ENCODE data around the gene ZNF530. TPM values are rescaled to one million over a fixed set of nuclear protein-coding genes. Genes with fewer than 3 reads are reported as not detected.

Gene ZNF530
- total and polyA plus RNA-seq, 2 donors (not counting 1 experiment from before 2014, with no cell fraction given): 4.3 to 11.2 TPM

DNA sequence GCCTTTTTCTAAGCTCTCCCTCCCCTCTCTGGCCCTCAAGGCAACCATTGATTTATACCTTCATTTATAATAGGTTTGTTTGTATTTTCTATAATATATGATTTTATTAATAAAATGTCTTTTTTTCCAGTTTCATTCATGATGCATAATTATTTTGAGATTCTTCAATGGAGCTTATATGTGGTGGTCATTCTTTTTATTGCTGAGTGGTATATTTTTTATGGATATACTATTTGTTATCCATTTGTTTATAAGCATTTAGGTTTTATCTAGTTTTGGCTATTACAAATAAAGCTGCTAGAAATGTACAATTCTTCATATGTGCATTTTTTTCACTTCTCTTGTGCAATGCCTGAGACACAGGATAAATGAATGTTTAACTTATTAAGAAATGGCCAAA lies 44.0 kb downstream of the ZNF530 start:
- H3K27me3 ChIP-seq (replicated peaks in 1 of 4; ENCODE audit: control extremely low read depth in 1 of 4, control insufficient read depth in 3 of 4, insufficient read depth in 4 of 4, low read length in 3 of 4): no peaks in the 10 kb centered on the region
- POLR2A ChIA-PET: no interaction called here
- no peaks in the 10 kb centered on the region for H4K20me1 ChIP-seq (ENCODE audit: control insufficient read depth, insufficient read depth, low read length, poor library complexity, severe bottlenecking)
- CTCF ChIA-PET: no interaction called here
- H2AFZ ChIP-seq (ENCODE audit: insufficient read depth, low read depth, low read length, poor library complexity, severe bottlenecking): no peak overlapping the region
- H3K4me2 ChIP-seq (replicated peaks; ENCODE audit: low read depth, low read length, poor library complexity, severe bottlenecking): no peak overlapping the region
- TF ChIP-seq EZH2 (IDR thresholded peaks at IDR 0.05; ENCODE audit: borderline replicate concordance, insufficient read depth, low read depth, low read length, poor library complexity, severe bottlenecking): no peak
- TF ChIP-seq, protein P1, sequence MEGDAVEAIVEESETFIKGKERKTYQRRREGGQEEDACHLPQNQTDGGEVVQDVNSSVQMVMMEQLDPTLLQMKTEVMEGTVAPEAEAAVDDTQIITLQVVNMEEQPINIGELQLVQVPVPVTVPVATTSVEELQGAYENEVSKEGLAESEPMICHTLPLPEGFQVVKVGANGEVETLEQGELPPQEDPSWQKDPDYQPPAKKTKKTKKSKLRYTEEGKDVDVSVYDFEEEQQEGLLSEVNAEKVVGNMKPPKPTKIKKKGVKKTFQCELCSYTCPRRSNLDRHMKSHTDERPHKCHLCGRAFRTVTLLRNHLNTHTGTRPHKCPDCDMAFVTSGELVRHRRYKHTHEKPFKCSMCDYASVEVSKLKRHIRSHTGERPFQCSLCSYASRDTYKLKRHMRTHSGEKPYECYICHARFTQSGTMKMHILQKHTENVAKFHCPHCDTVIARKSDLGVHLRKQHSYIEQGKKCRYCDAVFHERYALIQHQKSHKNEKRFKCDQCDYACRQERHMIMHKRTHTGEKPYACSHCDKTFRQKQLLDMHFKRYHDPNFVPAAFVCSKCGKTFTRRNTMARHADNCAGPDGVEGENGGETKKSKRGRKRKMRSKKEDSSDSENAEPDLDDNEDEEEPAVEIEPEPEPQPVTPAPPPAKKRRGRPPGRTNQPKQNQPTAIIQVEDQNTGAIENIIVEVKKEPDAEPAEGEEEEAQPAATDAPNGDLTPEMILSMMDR (IDR thresholded peaks at IDR 0.05): no peak
- H3K4me1 ChIP-seq (ENCODE audit: control insufficient read depth in 2 of 2, insufficient read depth in 2 of 2, low read length in 2 of 2): no peaks in the 10 kb centered on the region
- H3K79me2 ChIP-seq (ENCODE audit: control insufficient read depth, insufficient read depth, low read length): no peaks in the 10 kb centered on the region
- Mint-ChIP-seq H3K4me1 (no peaks in the 10 kb centered on the region), H3K27ac (no peak overlapping the region), H3K27me3 (no peaks in the 10 kb centered on the region), H3K4me3 (no peak overlapping the region), H3K9me3 (ENCODE audit: insufficient read depth) (peaks cover 18% of the 10 kb centered on the region)
- intact Hi-C loops (cut with micrococcal nuclease): no loop called here
- peaks cover 30 to 44% of the 10 kb centered on the region in 2 experiments for H3K36me3 ChIP-seq (replicated peaks in 1 of 2; ENCODE audit: control extremely low read depth in 1 of 2, control insufficient read depth in 1 of 2, extremely low read depth in 1 of 2, insufficient read depth in 2 of 2, low read length in 1 of 2)
- ATAC-seq (ENCODE audit: low read depth) (no peak), DNase-seq (no peak)
- H3K9me3 ChIP-seq (ENCODE audit: control extremely low read depth in 1 of 3, control insufficient read depth in 2 of 3, insufficient read depth in 1 of 3, low read length in 2 of 3): peaks cover 15 to 41% (median 28%) of the 10 kb centered on the region in 3 donors
- H3K9ac ChIP-seq (ENCODE audit: low read length): no peak overlapping the region
- H3K27ac ChIP-seq (ENCODE audit: low read length in 2 of 2): no peak overlapping the region
- H3K4me3 ChIP-seq (ENCODE audit: control extremely low read depth in 1 of 5, extremely low read depth in 1 of 5, insufficient read depth in 1 of 5, low read depth in 2 of 5, low read length in 4 of 5): no peak overlapping the region

DNA sequence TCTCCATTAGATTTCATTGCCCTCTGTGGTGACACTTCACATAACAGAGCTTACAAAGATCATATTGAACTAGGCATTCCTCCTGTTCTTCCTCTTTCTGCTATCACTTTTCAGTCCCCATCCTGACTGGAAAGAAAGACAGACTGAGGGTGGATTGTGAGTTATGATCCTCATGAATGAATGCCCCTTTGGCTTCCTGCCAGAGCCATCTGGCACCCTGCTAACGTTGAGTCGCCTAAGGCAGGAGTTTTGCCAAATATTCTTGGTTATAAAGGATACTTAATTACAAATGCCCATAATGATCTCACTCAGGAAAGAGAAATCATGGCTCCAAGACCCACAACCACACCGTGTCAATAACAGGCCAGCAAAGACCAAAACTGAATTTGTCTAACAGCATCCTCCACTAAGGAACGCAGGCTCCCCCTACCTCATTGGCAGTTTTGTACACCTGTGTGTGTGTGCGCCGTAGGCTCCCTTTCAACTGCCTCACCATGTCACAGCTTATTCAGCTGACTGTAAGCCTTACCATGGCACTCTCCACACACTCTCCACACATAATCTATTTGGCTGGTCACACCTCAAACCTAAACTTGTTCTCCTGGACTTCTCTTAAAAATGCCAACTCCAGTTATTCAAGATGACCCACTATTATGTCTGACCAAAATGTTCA lies 48.8 kb downstream of the ZNF530 start:
- Histone ChIP-seq H2AFZ (ENCODE audit: insufficient read depth, low read depth, low read length, poor library complexity, severe bottlenecking) (no peak overlapping the region), H3K9me3 (ENCODE audit: control extremely low read depth in 1 of 3, control insufficient read depth in 2 of 3, insufficient read depth in 1 of 3, low read length in 2 of 3) (peaks cover 0 to 15% (median 3%) of the 10 kb centered on the region in 3 donors), H3K79me2 (ENCODE audit: control insufficient read depth, insufficient read depth, low read length) (no peaks in the 10 kb centered on the region), H3K4me1 (ENCODE audit: control insufficient read depth in 2 of 2, insufficient read depth in 2 of 2, low read length in 2 of 2) (no peaks in the 10 kb centered on the region), H3K9ac (ENCODE audit: low read length) (no peak overlapping the region), H3K27me3 (replicated peaks in 1 of 4; ENCODE audit: control extremely low read depth in 1 of 4, control insufficient read depth in 3 of 4, insufficient read depth in 4 of 4, low read length in 3 of 4) (peaks cover 0 to 9% (median 0%) of the 10 kb centered on the region in 4 experiments), H3K4me2 (replicated peaks; ENCODE audit: low read depth, low read length, poor library complexity, severe bottlenecking) (no peak overlapping the region), H3K27ac (ENCODE audit: low read length in 2 of 2) (no peak overlapping the region), H3K36me3 (replicated peaks in 1 of 2; ENCODE audit: control extremely low read depth in 1 of 2, control insufficient read depth in 1 of 2, extremely low read depth in 1 of 2, insufficient read depth in 2 of 2, low read length in 1 of 2) (peaks cover 1 to 2% of the 10 kb centered on the region in 2 experiments), H3K4me3 (ENCODE audit: control extremely low read depth in 1 of 5, extremely low read depth in 1 of 5, insufficient read depth in 1 of 5, low read depth in 2 of 5, low read length in 4 of 5) (no peak overlapping the region), H4K20me1 (ENCODE audit: control insufficient read depth, insufficient read depth, low read length, poor library complexity, severe bottlenecking) (no peaks in the 10 kb centered on the region)
- Mint-ChIP-seq H3K27ac (no peak overlapping the region), H3K9me3 (ENCODE audit: insufficient read depth) (peaks cover 2% of the 10 kb centered on the region), H3K27me3 (peaks cover 21% of the 10 kb centered on the region), H3K4me1 (no peaks in the 10 kb centered on the region), H3K4me3 (no peak overlapping the region)
- ChIA-PET CTCF (no interaction called here), POLR2A (no interaction called here)
- WGBS (ENCODE audit: insufficient coverage): 89% methylated on average over 4 of the region's 6 CpGs
- TF ChIP-seq, protein P1 (IDR thresholded peaks at IDR 0.05): no peak
- TF ChIP-seq EZH2 (IDR thresholded peaks at IDR 0.05; ENCODE audit: borderline replicate concordance, insufficient read depth, low read depth, low read length, poor library complexity, severe bottlenecking): no peak
- ATAC-seq (ENCODE audit: low read depth) (no peak), DNase-seq (no peak)
- intact Hi-C loops (cut with micrococcal nuclease): no loop called here
